Measurements from ENCODE around the gene YWHAG. TPM values are rescaled to one million over a fixed set of nuclear protein-coding genes. Genes with fewer than 3 reads are reported as not detected.
A peak's percentile ranks its signal among the peaks of the same experiment; 100 is the strongest.

YWHAG gene
- total and polyA plus RNA-seq, 9 of the 15 experiments (the other 6 are each of a cell fraction or from before 2014, with no cell fraction given) = 30.4 to 246 (median 94.5) TPM

- TF ChIP-seq REST (IDR thresholded peaks at IDR 0.05; ENCODE audit: borderline replicate concordance) = peak; percentile 67; the same call in 1 of the 2 replicates
- no peak for TF ChIP-seq REST (CRISPR knock-in tag; IDR thresholded peaks at IDR 0.05; ENCODE audit: low read depth)
- TF ChIP-seq ZNF75A (CRISPR knock-in tag; IDR thresholded peaks at IDR 0.05) = no peak
- TF ChIP-seq ZNF707 (CRISPR knock-in tag; conservative IDR thresholded peaks at IDR 0.05) = no peak
- peak; percentile 83; the same call in 1 of the 2 replicates for TF ChIP-seq ZNF197 (CRISPR knock-in tag; IDR thresholded peaks at IDR 0.05; ENCODE audit: low read depth)
- no peak for TF ChIP-seq PYGO2 (tag; IDR thresholded peaks at IDR 0.05)
- peak; percentile 37 for TF ChIP-seq MEIS2 (IDR thresholded peaks at IDR 0.05; ENCODE audit: partially characterized antibody)
- TF ChIP-seq SMAD1 (IDR thresholded peaks at IDR 0.05; ENCODE audit: low read depth, low read length, partially characterized antibody) = peak; percentile 84
- TF ChIP-seq JUND (IDR thresholded peaks at IDR 0.05; ENCODE audit: borderline replicate concordance, low read depth, low read length) = peak; percentile 87
- peak; percentile 64; the same call in 1 of the 3 replicates for TF ChIP-seq JUND (tag; IDR thresholded peaks at IDR 0.05; ENCODE audit: borderline replicate concordance, low read depth, low read length)
- TF ChIP-seq ZNF398 (CRISPR knock-in tag; IDR thresholded peaks at IDR 0.05) = no peak
- TF ChIP-seq MIER1 (IDR thresholded peaks at IDR 0.05; ENCODE audit: low read depth) = 0 out of 2 replicates have a peak, but pooled peaks have one; percentile 28
- TF ChIP-seq ZNF561 (CRISPR knock-in tag; conservative IDR thresholded peaks at IDR 0.05) = no peak
- no peak; the same call in 1 of the 2 replicates for TF ChIP-seq BRD4 (IDR thresholded peaks at IDR 0.05)
- TF ChIP-seq ZSCAN29 (IDR thresholded peaks at IDR 0.05) = peak; percentile 47; the same call in 1 of the 2 replicates
- TF ChIP-seq KLF6 (CRISPR knock-in tag; IDR thresholded peaks at IDR 0.05; ENCODE audit: borderline replicate concordance) = peak; percentile 76; the same call in 1 of the 2 replicates
- no peak for TF ChIP-seq HDAC1 (IDR thresholded peaks at IDR 0.05)
- peak; percentile 79 to 89 for TF ChIP-seq SIX5 (IDR thresholded peaks at IDR 0.05; ENCODE audit: borderline replicate concordance in 1 of 2, insufficient read depth in 1 of 2, low read depth in 1 of 2, low read length in 2 of 2)
Observed at GRCh38 chr7:76359111-76359977, 553 bp upstream of the YWHAG start (continued).
